ENCODE results near the gene RPS8.

The RPS8 gene

DNA sequence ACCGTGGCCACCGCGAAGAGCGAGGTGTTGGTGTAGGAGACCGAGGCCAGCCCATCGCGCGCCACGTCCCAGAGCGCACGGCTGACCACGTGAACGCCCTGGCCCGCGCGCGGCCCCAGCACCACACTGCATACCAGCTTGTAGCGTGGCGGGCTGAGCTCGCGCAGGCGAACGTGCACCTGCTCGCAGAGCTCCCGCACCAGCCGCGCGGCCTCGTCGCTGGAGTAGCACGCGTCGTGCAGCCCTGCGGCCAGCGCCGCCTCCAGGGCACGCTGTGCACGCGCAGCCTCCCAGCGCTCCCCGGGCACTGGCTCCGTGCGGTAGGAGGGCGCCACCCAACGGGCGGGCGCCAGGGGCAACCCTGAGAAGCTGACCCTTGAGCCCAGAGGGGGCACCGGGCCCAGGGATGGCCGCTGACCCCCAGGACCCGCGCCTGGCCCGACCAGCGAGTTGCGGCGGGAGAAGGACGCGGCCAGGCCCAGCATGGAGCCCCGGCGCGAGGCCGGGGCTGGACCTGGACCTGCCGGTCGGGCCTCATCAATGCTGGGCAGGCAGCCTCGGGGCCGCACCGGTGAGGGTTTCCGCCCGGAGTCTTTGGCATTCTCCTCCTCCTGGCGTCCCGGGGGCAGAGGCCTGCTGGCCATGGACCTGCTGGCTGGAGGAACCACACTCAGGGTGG, 30.8 kb downstream of the RPS8 start:
- TF ChIP-seq POLR2A (IDR thresholded peaks at IDR 0.05; ENCODE audit: extremely low read depth, insufficient read length) (no peak), MYC (IDR thresholded peaks at IDR 0.05; ENCODE audit: low read depth, low read length) (no peak), CTCF (IDR thresholded peaks at IDR 0.05; ENCODE audit: low read depth, low read length) (no peak)
- TF ChIP-seq, protein P1, sequence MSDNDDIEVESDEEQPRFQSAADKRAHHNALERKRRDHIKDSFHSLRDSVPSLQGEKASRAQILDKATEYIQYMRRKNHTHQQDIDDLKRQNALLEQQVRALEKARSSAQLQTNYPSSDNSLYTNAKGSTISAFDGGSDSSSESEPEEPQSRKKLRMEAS (IDR thresholded peaks at IDR 0.05; ENCODE audit: low read depth, low read length) = no peak
- H3K4me3 ChIP-seq (ENCODE audit: low read depth, low read length) = no peak overlapping the region

DNA sequence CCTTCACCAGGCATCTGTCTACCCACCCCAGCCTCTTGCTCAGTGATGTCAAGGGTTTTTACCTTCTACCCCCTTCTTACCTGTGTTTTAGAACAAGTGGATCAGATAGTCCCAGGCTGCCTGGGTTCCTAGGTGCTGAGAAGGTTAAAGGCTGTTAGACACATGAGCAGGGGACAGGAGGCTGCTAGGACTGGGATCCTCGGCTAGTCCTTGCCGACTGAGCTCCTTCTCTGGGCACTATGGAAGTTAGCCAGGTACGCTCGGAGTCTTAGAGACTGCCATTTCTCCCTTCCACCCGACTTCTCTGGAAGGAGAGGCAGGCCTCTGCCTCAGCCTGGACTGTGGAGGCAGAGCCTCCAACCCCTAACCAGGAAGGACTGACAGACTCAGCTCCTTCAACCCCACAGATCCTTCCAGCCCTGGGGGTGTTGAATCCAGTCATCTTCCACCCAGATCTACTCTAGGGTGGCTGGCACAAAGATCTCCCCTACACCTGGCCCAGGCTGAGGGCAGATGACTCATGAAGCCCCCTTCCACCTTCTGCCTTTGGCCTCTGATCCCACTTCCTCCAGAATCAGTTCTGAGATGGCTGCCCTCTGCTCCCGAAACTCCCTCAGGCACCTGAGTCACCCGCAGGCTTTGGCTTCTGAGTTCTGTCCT, 31.5 kb downstream of the RPS8 start, which contains the start of gene DYNLT4:
DYNLT4 (minus strand) TSS at position 648 of the 660 bp plus-strand sequence. CDS start 683 bp downstream, outside the sequence.
- DNase-seq (ENCODE audit: low read depth) = no peak
- H3K4me3 ChIP-seq (ENCODE audit: low read depth, low read length) = peak within 1 kb of the TSS; percentile 33
- TF ChIP-seq CTCF (IDR thresholded peaks at IDR 0.05; ENCODE audit: low read depth, low read length) = no peak
- TF ChIP-seq POLR2A (IDR thresholded peaks at IDR 0.05; ENCODE audit: extremely low read depth, insufficient read length) = no peak
- TF ChIP-seq, protein P1 (IDR thresholded peaks at IDR 0.05; ENCODE audit: low read depth, low read length) = no peak
- TF ChIP-seq MYC (IDR thresholded peaks at IDR 0.05; ENCODE audit: low read depth, low read length) = no peak

More for the DNA sequence above, 30.8 kb downstream of the RPS8 start:
- DNase-seq (ENCODE audit: low read depth) = no peak

- TF ChIP-seq, protein P1 (IDR thresholded peaks at IDR 0.05; ENCODE audit: low read depth, low read length) = peak; percentile 94
- TF ChIP-seq POLR2A (IDR thresholded peaks at IDR 0.05; ENCODE audit: extremely low read depth, insufficient read length) (peak; percentile 36), CTCF (IDR thresholded peaks at IDR 0.05; ENCODE audit: low read depth, low read length) (no peak), MYC (IDR thresholded peaks at IDR 0.05; ENCODE audit: low read depth, low read length) (peak; percentile 78)
- peak; percentile 97 for DNase-seq (ENCODE audit: low read depth)
- H3K4me3 ChIP-seq (ENCODE audit: low read depth, low read length) = peak overlapping the region; percentile 33
These were observed 32.2 kb downstream of the RPS8 start for GRCh38 chr1:44807364-44808062.

DNA sequence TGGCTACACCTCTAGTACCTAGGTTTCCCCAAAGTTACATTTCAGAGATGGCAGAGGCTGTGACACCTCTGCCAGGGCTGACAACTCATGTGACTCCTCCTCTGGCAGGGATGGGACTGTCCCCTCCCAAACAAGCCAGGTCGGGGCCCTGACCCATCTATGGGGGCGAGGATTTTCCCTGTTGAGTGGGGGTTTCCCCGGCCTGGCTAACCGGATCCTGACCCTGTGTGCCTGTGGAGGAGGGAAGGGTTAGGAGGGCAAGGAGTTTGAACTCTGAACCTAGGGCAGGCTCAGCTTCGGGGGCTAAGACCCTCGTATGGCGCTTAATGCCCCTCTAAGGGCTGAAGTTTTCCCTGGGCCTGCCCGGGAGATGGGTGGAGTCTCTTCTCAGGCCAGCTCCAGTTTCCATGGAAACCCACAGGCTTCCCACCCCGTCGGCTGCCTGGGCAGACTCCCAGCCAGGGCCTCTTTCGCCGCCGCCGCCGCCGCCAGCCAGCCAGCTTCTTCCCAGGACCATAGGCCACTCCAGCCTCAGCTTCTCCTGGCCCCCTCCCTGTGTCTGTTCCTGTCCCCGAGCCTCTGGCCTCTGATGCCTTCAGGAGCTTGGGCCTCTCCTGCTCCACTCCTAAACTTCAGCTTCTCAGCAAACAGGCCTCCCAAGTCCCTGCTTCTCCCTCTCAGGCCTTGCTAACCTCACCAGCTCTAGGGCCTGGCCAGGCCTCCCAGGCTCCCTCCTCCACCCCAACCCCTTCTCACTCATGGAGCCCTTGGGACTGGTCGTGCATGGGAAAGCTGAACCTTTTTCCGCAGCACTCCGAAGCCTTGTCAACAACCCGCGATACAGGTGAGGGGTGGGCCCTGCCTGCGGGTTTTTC, 33.0 kb downstream of the RPS8 start, which contains the start of gene BTBD19:
BTBD19 (plus strand) TSS at position 461 of the 875 bp plus-strand sequence; CDS start at position 759, 298 bp downstream.
- TF ChIP-seq, protein P1 (IDR thresholded peaks at IDR 0.05; ENCODE audit: low read depth, low read length) = no peak
- TF ChIP-seq MYC (IDR thresholded peaks at IDR 0.05; ENCODE audit: low read depth, low read length) (no peak), POLR2A (IDR thresholded peaks at IDR 0.05; ENCODE audit: extremely low read depth, insufficient read length) (no peak), CTCF (IDR thresholded peaks at IDR 0.05; ENCODE audit: low read depth, low read length) (no peak)
- DNase-seq (ENCODE audit: low read depth) = no peak
- peak within 1 kb of the TSS; percentile 33 for H3K4me3 ChIP-seq (ENCODE audit: low read depth, low read length)
